ENCODE results near the gene SLC25A18.
"Not testable (repeated sequence)": the region's sequence is repeated elsewhere in the genome, so short reads cannot be mapped to it uniquely, and the experiment has no call there.

SLC25A18 gene, protein sequence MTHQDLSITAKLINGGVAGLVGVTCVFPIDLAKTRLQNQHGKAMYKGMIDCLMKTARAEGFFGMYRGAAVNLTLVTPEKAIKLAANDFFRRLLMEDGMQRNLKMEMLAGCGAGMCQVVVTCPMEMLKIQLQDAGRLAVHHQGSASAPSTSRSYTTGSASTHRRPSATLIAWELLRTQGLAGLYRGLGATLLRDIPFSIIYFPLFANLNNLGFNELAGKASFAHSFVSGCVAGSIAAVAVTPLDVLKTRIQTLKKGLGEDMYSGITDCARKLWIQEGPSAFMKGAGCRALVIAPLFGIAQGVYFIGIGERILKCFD

DNA sequence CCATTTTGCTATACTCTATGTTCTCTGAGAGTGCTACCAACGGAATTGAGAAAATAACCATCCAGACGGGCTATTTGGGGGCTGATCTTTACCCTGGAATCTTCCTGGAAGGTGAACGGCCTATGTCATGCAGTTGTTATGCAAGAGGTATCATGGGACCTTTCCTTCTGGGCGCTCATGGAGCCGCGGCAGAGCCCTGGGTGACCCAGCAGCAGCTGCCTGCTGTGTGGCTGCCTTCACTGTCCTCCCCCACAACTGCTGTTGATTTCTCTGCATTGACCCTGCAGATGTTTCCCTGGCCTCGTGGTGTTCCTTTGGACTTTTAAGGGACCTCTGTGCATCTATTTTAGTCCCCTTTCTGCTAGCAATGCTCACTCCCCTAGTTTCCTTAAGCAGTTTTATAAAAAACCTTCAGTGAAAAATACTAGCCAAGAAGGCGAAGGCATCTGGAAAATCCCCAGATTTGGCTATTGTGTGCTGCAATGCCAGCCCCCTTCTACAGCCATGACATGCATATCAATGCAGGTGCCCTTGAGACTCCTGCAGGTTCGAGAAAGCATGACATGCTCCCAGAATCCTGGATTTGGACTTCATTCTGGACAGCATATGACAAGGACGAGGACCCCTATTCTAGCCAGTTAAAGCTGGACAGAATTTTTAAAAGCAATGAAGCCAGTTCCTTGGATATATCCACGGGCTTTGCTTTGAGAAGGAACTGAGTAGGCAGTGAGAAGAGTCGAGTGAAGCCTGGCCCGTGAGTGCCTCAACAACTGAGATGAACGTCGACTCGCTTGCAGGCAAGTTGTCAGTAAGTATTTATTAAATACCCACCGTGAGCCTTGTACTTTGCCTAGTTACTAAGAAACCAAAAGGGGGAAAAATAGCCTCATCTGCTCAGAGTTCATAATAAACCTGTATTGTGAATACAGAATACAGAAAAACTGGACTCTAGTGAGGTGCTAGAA is at the start of gene SLC25A18:
SLC25A18 (plus strand) TSS at position 593 of the 965 bp plus-strand sequence. CDS start 16,447 bp downstream, outside the sequence.
- DNase-seq (ENCODE audit: low read depth), result no peak

DNA sequence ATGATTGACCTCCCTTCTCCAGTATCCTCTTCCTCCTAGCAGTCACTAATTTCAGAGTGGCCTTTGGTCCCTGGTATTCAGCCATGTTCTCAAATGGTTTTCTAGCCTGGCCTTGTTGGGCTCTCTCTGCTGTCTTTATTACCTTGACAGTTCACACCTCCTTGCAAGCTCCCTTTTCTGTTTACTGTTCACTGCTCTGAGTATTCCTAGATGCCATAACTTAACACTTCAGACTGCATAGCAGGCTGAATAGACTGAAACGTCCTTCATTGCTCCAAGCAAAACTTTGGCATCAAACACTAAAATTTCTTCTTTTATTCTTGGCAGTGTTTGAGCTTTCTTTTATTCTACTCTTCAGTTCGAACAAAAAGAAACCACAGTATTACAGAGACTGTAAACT is 49.7 kb upstream of the SLC25A18 start:
- DNase-seq (ENCODE audit: low read depth), result no peak

- no peak for DNase-seq (ENCODE audit: low read depth)
Observed at GRCh38 chr22:17514084-17514483, 49.2 kb upstream of the SLC25A18 start.

GRCh38 chr22:17518406-17518805 is 44.9 kb upstream of the SLC25A18 start:
- no peak for DNase-seq (ENCODE audit: low read depth)

DNA sequence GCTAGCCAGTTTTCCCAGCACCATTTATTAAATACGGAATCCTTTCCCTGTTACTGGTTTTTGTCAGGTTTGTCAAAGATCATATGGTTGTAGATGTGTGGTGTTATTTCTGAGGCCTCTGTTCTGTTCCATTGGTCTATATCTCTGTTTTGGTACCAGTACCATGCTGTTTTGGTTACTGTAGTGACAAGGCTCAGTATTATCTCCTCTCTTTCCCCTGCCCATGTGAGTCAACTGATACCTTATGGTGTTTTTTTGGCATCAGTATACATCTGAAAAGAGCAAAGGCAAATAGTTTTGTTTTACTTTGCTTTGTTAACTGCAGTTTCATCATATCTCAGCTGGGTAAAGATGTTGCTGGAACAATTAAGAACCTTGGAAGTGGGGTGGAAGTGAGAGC is 41.3 kb upstream of the SLC25A18 start:
- DNase-seq (ENCODE audit: low read depth), result not testable (repeated sequence)

DNA sequence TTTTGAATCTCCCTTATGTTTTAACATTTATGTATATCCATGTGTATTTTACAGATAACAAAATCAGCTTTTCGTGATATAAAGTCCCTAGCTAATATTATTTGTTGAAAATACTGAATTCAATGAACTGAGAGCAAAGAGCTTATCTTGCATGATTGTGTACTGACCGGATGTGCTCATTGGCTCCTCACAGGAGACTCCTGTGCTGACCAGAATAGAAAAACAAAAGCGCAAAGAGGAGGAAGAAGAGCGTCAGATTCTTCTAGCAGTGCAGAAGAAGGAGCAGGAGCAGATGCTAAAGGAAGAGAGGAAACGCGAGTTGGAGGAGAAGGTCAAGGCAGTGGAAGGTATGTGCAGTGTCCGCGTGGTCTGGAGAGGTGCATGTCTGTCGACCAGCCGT is 39.4 kb upstream of the SLC25A18 start:
- no peak for DNase-seq (ENCODE audit: low read depth)

DNA sequence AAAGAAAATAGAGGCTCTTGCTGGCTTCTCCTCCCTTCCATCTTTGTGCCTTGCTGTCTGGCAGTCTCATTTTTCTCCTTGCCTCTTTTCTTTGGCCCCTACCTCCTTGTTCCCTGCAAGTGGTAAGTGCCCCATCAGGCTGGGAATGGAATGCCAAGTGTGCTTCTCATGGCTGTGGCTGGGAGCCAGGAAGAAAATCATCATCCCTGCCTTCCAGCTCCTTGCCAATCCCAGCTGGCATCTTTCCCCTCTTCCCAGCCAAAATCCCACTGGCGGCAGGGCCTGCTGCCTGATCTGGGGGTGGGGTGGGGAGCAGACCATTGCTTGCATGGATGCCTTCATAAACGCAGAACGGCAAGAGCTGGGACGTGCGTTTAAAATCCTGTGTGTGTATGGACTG is 27.0 kb upstream of the SLC25A18 start:
- no peak for DNase-seq (ENCODE audit: low read depth)

- no peak for DNase-seq (ENCODE audit: low read depth)
Observed at GRCh38 chr22:17537155-17537554, 26.1 kb upstream of the SLC25A18 start.

GRCh38 chr22:17540481-17540880 is 22.8 kb upstream of the SLC25A18 start:
- no peak for DNase-seq (ENCODE audit: low read depth)

DNA sequence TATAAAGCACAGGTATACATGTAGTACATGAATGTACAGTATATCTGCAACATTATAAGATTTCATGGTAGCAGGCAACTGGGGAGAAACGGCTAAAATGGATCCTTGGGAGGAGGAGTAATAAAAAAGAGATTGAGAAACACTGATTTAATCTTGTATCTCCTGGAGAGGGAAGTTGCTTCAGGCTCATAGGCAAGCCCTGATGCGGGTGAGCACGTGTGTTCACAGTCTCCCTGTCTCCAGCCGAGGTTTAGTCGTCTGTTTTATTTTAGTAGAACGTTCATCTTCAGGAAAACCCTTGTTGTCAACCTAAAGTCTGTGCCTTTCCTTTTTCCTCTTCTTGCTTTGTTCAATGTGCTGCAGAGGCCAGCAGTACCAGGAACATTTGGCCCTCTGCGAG is 21.8 kb upstream of the SLC25A18 start:
- DNase-seq (ENCODE audit: low read depth), result no peak

DNA sequence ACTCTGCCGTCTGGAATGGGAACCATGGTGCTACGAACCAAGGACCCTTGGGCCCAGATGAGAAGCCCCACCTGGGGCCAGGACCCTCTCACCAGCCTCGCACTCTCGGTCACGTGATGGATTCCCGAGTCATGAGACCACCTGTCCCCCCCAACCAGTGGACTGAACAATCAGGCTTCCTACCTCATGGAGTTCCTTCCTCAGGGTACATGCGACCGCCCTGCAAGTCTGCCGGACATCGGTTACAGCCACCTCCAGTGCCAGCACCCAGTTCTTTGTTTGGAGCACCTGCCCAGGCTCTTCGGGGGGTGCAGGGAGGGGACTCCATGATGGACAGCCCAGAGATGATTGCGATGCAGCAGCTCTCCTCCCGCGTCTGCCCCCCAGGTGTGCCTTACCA is 20.8 kb upstream of the SLC25A18 start:
- no peak for DNase-seq (ENCODE audit: low read depth)

- no peak for DNase-seq (ENCODE audit: low read depth)
Observed at GRCh38 chr22:17548010-17548755, 15.1 kb upstream of the SLC25A18 start.

DNA sequence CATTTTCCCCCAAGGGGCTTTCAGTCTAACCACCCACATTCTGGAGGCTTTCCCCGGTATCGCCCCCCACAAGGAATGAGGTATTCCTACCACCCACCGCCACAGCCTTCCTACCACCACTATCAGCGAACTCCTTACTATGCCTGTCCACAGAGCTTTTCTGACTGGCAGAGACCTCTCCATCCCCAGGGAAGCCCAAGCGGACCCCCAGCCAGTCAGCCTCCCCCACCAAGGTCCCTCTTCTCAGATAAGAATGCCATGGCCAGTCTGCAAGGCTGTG is 14.6 kb upstream of the SLC25A18 start:
- DNase-seq (ENCODE audit: low read depth), result no peak

DNA sequence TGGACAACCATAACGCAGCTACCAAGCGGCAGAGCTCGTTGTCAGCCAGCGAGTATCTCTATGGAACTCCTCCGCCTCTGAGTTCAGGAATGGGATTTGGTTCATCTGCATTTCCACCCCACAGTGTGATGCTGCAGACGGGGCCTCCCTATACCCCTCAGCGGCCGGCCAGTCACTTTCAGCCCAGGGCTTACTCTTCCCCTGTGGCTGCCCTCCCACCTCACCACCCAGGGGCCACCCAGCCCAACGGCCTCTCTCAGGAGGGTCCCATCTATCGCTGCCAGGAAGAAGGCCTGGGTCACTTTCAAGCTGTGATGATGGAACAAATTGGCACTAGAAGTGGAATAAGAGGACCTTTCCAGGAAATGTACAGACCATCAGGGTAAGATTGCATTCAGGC is 14.1 kb upstream of the SLC25A18 start:
- DNase-seq (ENCODE audit: low read depth), result no peak

- no peak for DNase-seq (ENCODE audit: low read depth)
Observed at GRCh38 chr22:17549655-17550054, 13.6 kb upstream of the SLC25A18 start.

DNA sequence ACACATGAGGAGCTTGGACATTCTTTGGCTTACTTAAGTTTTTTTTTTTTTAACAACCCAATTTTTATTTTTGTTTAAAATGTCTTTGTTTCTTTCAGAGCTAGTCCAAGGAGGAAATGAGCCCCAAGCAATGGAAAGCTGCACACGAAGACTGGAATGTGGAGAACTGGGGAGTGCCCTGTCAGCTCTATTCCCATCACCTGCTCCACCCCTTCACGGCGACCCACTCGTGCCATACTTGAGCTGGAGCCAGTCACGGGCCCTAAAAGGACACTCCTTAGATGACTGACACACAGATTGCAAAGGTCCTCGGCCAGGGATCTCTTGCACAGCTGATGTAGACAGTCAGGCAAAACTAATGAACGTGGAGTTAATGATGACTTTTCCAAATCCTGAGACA is 10.6 kb upstream of the SLC25A18 start:
- DNase-seq (ENCODE audit: low read depth), result no peak

DNA sequence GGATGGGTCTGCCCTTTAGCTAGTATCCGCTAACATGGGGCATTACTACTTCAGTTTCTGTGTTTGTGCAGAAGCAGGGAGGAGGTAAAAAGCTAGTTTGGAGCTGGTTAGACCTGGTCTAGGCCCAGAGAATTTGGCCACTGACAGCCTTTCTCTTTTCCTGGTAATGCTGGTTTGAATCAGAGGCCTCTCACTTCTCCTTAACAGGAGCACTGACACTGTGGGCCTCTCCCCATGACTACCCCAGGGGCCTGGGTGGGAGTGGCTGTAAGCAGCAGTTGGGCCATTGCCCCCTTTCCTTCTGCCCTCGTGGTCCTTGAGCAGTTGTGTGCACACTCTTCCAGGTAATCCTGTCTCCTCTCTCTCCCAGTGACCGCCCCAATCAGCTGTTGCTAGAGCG is 8.5 kb upstream of the SLC25A18 start:
- DNase-seq (ENCODE audit: low read depth), result no peak

- no peak for DNase-seq (ENCODE audit: low read depth)
Observed at GRCh38 chr22:17559188-17559587, 4.1 kb upstream of the SLC25A18 start.

DNA sequence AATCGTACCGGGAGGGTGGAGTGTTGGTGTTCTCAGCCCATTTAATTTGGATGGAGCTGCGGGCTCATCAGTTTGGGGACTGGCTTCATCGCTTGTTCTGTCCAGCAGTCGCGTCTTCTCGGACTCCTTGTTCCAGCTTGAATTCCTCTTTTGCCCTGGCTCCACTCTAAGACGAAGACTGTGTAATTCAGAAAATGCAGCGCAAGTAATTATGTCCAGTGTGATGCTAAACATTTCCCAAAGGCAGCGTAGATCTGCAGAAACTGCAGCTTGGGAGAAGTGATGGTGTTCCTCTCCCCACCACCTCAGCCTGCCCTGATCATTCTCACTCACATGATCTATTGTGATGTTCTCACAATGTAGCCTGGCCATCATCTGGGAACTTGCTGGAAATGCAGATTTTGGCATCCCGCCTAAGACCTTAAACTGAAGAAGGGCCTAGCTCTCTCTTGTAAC is 666 bp downstream of the SLC25A18 start:
- no peak for DNase-seq (ENCODE audit: low read depth)

DNA sequence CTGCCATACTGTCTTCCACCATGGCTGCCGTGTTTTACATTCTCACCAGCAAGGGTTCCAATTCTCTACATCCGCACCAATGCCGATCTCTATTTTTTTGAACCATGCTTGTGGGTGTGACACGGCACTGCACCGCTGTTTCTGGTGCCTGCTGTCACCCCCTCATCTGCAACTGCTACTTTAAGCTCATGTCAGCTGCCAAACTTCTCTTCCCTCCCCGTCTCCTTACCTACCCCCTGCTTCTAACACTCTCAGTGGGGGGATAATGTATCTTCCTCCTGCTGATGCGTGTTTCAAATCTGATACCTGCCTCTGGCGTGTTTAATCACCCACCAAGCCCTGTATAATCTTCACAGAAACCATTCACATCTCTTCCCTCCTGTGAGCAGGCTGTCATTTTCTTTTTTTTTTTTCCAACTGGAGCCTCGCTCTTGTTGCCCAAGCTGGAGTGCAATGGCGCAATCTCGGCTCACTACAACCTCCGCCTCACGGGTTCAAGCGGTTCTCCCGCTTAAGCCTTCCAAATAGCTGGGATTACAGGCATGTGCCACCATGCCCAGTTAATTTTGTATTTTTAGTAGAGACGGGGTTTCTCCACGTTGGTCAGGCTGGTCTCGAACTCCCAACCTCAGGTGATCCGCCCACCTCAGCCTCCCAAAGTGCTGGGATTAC is 2.9 kb downstream of the SLC25A18 start:
- not testable (repeated sequence) for DNase-seq (ENCODE audit: low read depth)

GRCh38 chr22:17566776-17567175 is 3.5 kb downstream of the SLC25A18 start:
- DNase-seq (ENCODE audit: low read depth), result no peak

DNA sequence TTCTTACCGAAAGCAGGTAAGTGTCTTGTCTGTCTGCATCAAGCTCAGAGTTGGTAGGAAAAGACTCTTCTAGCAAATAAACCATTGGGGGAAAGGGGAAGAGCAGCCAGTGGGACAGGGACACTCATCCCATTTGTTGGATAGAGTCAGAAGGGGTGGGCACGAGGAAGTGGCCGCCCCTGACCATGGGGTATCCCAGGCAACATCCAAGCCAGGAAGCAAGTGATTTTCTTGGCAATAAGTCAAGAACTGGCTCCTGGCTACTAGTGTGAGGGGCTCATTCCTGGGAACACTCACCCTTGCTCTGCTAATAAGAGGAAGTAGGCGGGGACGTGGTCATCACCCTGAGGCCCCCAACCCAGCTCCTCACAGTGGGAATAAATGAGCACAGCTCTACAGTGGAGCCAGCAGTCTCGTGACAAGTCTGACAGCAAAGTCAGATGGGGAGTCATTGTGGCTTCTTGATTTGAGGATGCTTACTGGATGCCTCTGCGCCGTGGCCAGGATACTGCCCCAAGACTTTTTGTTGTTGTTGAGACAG is 6.7 kb downstream of the SLC25A18 start:
- no peak for DNase-seq (ENCODE audit: low read depth)
